NCI-H446 (cell line): Measurements from ENCODE around the gene LRR1.
"Not testable (repeated sequence)": the region's sequence is repeated elsewhere in the genome, so short reads cannot be mapped to it uniquely, and the experiment has no call there.

Experiments
- DNase-seq, 2 experiments: peaks; one replicate each; lab custom pipeline; 2025; lab: John Stamatoyannopoulos, UW

The LRR1 gene

GRCh38 chr14:49598485-49599300 is at the start of gene LRR1:
Gene LRR1 (plus strand): TSS chr14:49598940. CDS start chr14:49599021, 81 bp downstream.
- peak; percentile 71 to 83 for DNase-seq

GRCh38 chr14:49549446-49549845 is 49.3 kb upstream of the LRR1 start:
- no peak for DNase-seq

GRCh38 chr14:49549881-49550280 is 48.9 kb upstream of the LRR1 start:
- DNase-seq: no peak

GRCh38 chr14:49550286-49551184 is 48.2 kb upstream of the LRR1 start:
- DNase-seq: no peak

GRCh38 chr14:49551569-49551968 is 47.2 kb upstream of the LRR1 start:
- DNase-seq: no peak

- DNase-seq: no peak
Observed at GRCh38 chr14:49553106-49553505, 45.6 kb upstream of the LRR1 start.

GRCh38 chr14:49553892-49554291 is 44.8 kb upstream of the LRR1 start:
- DNase-seq: no peak

GRCh38 chr14:49559979-49560768 is 38.6 kb upstream of the LRR1 start:
- no peak for DNase-seq

GRCh38 chr14:49566714-49567113 is 32.0 kb upstream of the LRR1 start:
- no peak for DNase-seq

- DNase-seq: no peak
Observed at GRCh38 chr14:49569281-49569680, 29.5 kb upstream of the LRR1 start.

- DNase-seq: no peak
Observed at GRCh38 chr14:49574038-49574437, 24.7 kb upstream of the LRR1 start.

GRCh38 chr14:49578141-49578540 is 20.6 kb upstream of the LRR1 start:
- no peak for DNase-seq

- DNase-seq: no peak
Observed at GRCh38 chr14:49579841-49580240, 18.9 kb upstream of the LRR1 start.

- no peak for DNase-seq
Observed at GRCh38 chr14:49581209-49582112, 17.3 kb upstream of the LRR1 start.

- no peak for DNase-seq
Observed at GRCh38 chr14:49582113-49582977, 16.4 kb upstream of the LRR1 start.

- no peak for DNase-seq
Observed at GRCh38 chr14:49583629-49584028, 15.1 kb upstream of the LRR1 start.

- DNase-seq: no peak
Observed at GRCh38 chr14:49584058-49584457, 14.7 kb upstream of the LRR1 start.

GRCh38 chr14:49584981-49585640 is 13.6 kb upstream of the LRR1 start:
- DNase-seq: not testable (repeated sequence)
